SU-DHL-6 (cell line): Measurements from ENCODE around the gene MEI1.
"Not testable (repeated sequence)": the region's sequence is repeated elsewhere in the genome, so short reads cannot be mapped to it uniquely, and the experiment has no call there.

ENCODE experiments used
- H2AFZ ChIP-seq: fragments of 200-600 bp; sonication (generic); 2 replicates; pipeline ENCODE4 v1.6.1; 2014; ENCODE audit warnings: low read depth, mild to moderate bottlenecking, moderate library complexity, mixed read lengths, antibody characterized with exemption, low read length; ENCODE audit not compliant: severe bottlenecking
- H3F3A ChIP-seq: fragments of 200-600 bp; shearing (Covaris generic); 2 replicates; pipeline ENCODE4 v1.6.0; 2016; ENCODE audit warnings: antibody characterized with exemption, mild to moderate bottlenecking; ENCODE audit not compliant: insufficient read depth
- H3K27ac ChIP-seq: fragments of 200-600 bp; sonication (generic); 2 replicates; pipeline ENCODE4 v1.5.1; 2016; ENCODE audit warnings: low read depth, mild to moderate bottlenecking, low read length, moderate library complexity, mixed read lengths
- H3K27me3 ChIP-seq: fragments of 200-600 bp; sonication (generic), shearing (Covaris generic); 2 replicates; pipeline ENCODE4 v1.6.0; 2014; ENCODE audit warnings: mild to moderate bottlenecking, low read length
- H3K36me3 ChIP-seq: fragments of 200-600 bp; sonication (generic); 2 replicates; pipeline ENCODE4 v1.6.1; 2014; ENCODE audit warnings: mild to moderate bottlenecking, low read length, mixed read lengths
- H3K4me2 ChIP-seq: fragments of 300-600, 200-600 bp; shearing (Covaris generic), sonication (generic); 2 replicates; pipeline ENCODE4 v1.6.0; 2014; ENCODE audit warnings: low read length, low read depth, mild to moderate bottlenecking; ENCODE audit not compliant: poor library complexity, severe bottlenecking
- H3K4me3 ChIP-seq: fragments of 200-600 bp; sonication (generic); 2 replicates; pipeline ENCODE4 v1.5.1; 2014; ENCODE audit warnings: antibody characterized with exemption, low read length, mild to moderate bottlenecking, mixed read lengths; ENCODE audit not compliant: insufficient read depth, poor library complexity, severe bottlenecking
- H3K79me2 ChIP-seq: fragments of 200-600 bp; sonication (generic); 2 replicates; pipeline ENCODE4 v1.6.1; 2014; ENCODE audit warnings: mild to moderate bottlenecking, low read length, moderate library complexity; ENCODE audit not compliant: insufficient read depth
- H3K9ac ChIP-seq: fragments of 200-600 bp; sonication (generic); 2 replicates; pipeline ENCODE4 v1.7.0; 2014; ENCODE audit warnings: mild to moderate bottlenecking, low read length
- H3K9me2 ChIP-seq: fragments of 200-600 bp; sonication (generic); replicated peaks from 2 replicates; pipeline ENCODE4 v1.6.1; 2014; ENCODE audit warnings: low read length; ENCODE audit not compliant: insufficient read depth
- H3K9me3 ChIP-seq: fragments of 200-600 bp; sonication (generic); 2 replicates; pipeline ENCODE4 v1.6.1; 2014; ENCODE audit warnings: low read length, mixed read lengths; ENCODE audit not compliant: insufficient read depth
- H4K20me1 ChIP-seq: fragments of 200-600 bp; sonication (generic); 2 replicates; pipeline ENCODE4 v1.6.1; 2014; ENCODE audit warnings: low read depth, mild to moderate bottlenecking, antibody characterized with exemption, low read length, moderate library complexity, mixed read lengths
- EZH2phosphoT487 ChIP-seq: fragments of 200-600 bp; sonication (generic), shearing (Covaris generic); conservative IDR thresholded peaks from 2 replicates; pipeline ENCODE4 v1.6.1; 2018; ENCODE audit warnings: mild to moderate bottlenecking, antibody characterized with exemption, low read length, moderate library complexity, mixed read lengths
- TF ChIP-seq, protein P1 (sequence below): fragments of 200-600 bp; sonication (generic); IDR thresholded peaks from one replicate; pipeline ENCODE4 v1.5.1; 2017; ENCODE audit warnings: antibody characterized with exemption, mild to moderate bottlenecking, low read length, moderate library complexity; ENCODE audit not compliant: insufficient read depth, poor library complexity, severe bottlenecking

The MEI1 gene

DNA sequence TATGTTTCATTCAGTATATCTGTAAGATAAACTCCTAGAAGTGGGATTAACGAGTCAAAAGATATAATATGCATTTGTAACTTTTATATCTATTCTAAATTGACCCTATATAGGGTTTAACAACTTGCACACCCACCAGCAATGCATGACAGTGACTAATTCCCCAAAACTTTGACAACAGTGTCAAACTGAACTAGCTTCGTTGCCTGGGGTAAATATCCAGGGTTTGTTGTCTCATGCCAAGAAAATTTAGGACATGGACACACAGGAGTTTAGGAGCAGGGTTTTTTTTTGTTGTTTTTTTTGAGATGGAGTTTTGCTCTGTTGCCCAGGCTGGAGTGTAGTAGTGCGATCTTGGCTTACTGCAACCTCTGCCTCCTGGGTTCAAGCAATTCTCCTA lies 15.7 kb upstream of the MEI1 start:
- H3K79me2 ChIP-seq, result peaks cover 97% of the 10 kb centered on the region
- no peak for TF ChIP-seq EZH2phosphoT487
- TF ChIP-seq, protein P1, sequence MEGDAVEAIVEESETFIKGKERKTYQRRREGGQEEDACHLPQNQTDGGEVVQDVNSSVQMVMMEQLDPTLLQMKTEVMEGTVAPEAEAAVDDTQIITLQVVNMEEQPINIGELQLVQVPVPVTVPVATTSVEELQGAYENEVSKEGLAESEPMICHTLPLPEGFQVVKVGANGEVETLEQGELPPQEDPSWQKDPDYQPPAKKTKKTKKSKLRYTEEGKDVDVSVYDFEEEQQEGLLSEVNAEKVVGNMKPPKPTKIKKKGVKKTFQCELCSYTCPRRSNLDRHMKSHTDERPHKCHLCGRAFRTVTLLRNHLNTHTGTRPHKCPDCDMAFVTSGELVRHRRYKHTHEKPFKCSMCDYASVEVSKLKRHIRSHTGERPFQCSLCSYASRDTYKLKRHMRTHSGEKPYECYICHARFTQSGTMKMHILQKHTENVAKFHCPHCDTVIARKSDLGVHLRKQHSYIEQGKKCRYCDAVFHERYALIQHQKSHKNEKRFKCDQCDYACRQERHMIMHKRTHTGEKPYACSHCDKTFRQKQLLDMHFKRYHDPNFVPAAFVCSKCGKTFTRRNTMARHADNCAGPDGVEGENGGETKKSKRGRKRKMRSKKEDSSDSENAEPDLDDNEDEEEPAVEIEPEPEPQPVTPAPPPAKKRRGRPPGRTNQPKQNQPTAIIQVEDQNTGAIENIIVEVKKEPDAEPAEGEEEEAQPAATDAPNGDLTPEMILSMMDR, result no peak
- no peaks in the 10 kb centered on the region for H3K9me2 ChIP-seq
- H2AFZ ChIP-seq, result no peak overlapping the region
- H3K36me3 ChIP-seq, result peaks cover 10% of the 10 kb centered on the region; the same call in 1 of the 2 replicates
- 0 out of 2 replicates have a peak overlapping the region, but pooled peaks have one; percentile 70 for H3K9ac ChIP-seq
- no peaks in the 10 kb centered on the region for H3K9me3 ChIP-seq
- peaks cover 9% of the 10 kb centered on the region; the same call in 1 of the 2 replicates for H4K20me1 ChIP-seq
- peak overlapping the region; percentile 79 for H3K4me2 ChIP-seq
- H3K27ac ChIP-seq, result 0 out of 2 replicates have a peak overlapping the region, but pooled peaks have one; percentile 16
- no peaks in the 10 kb centered on the region for H3K27me3 ChIP-seq
- H3F3A ChIP-seq, result peaks cover 29% of the 10 kb centered on the region; the same call in 1 of the 2 replicates
- H3K4me3 ChIP-seq, result no peak overlapping the region

- Histone ChIP-seq H3K27me3 (no peaks in the 10 kb centered on the region), H3K9me3 (no peaks in the 10 kb centered on the region), H4K20me1 (peaks cover 9% of the 10 kb centered on the region; the same call in 1 of the 2 replicates), H3K79me2 (peaks cover 92% of the 10 kb centered on the region), H3K36me3 (0 out of 2 replicates have a peak, but pooled peaks cover 10% of the 10 kb centered on the region), H3F3A (peaks cover 29% of the 10 kb centered on the region; the same call in 1 of the 2 replicates), H3K4me3 (no peak overlapping the region), H2AFZ (no peak overlapping the region), H3K27ac (peak overlapping the region; percentile 20; the same call in 1 of the 2 replicates), H3K9me2 (no peaks in the 10 kb centered on the region), H3K4me2 (peak overlapping the region; percentile 5), H3K9ac (no peak overlapping the region)
- TF ChIP-seq EZH2phosphoT487, result no peak
- TF ChIP-seq, protein P1, result no peak
Measured at GRCh38 chr22:41684194-41684593, 15.1 kb upstream of the MEI1 start.

GRCh38 chr22:41686890-41687289 lies 12.4 kb upstream of the MEI1 start:
- not testable (repeated sequence) for H4K20me1 ChIP-seq, H2AFZ ChIP-seq, H3K9me2 ChIP-seq, H3K27me3 ChIP-seq, H3K36me3 ChIP-seq, H3K9me3 ChIP-seq, H3K27ac ChIP-seq
- H3K79me2 ChIP-seq, result peaks cover 67% of the 10 kb centered on the region
- peak overlapping the region; percentile 61 for H3K4me2 ChIP-seq
- peaks cover 24% of the 10 kb centered on the region for H3F3A ChIP-seq
- peak overlapping the region; percentile 93 for H3K9ac ChIP-seq
- peak overlapping the region; percentile 94 for H3K4me3 ChIP-seq

- Histone ChIP-seq H3K4me2 (peak overlapping the region; percentile 61), H4K20me1 (no peaks in the 10 kb centered on the region), H3K9me2 (no peaks in the 10 kb centered on the region), H3K9me3 (no peaks in the 10 kb centered on the region), H3K9ac (peak overlapping the region; percentile 93), H3K4me3 (peak overlapping the region; percentile 94), H3K36me3 (no peaks in the 10 kb centered on the region), H3K27ac (peak overlapping the region; percentile 63), H3K79me2 (peaks cover 57% of the 10 kb centered on the region), H2AFZ (no peak overlapping the region), H3K27me3 (no peaks in the 10 kb centered on the region), H3F3A (peaks cover 24% of the 10 kb centered on the region)
- no peak for TF ChIP-seq EZH2phosphoT487
- TF ChIP-seq, protein P1, result no peak
Measured at GRCh38 chr22:41687901-41688364, 11.4 kb upstream of the MEI1 start.
